GM23248 (cell line): Measurements from ENCODE around the gene SCGN. TPM values are rescaled to one million over a fixed set of nuclear protein-coding genes. Genes with fewer than 3 reads are reported as not detected.

Experiments
- DNase-seq: peaks from one replicate; pipeline ENCODE4 v3.0.0-alpha.2; 2015
- H2AFZ ChIP-seq: fragments of 200-600 bp; sonication (generic); 2 replicates; pipeline ENCODE4 v1.6.1; 2016; ENCODE audit warnings: antibody characterized with exemption
- H3F3A ChIP-seq: fragments of 200-600 bp; sonication (generic); 2 replicates; pipeline ENCODE4 v1.6.1; 2016; ENCODE audit warnings: mild to moderate bottlenecking, antibody characterized with exemption, mixed run types; ENCODE audit not compliant: insufficient read depth
- H3K27ac ChIP-seq: fragments of 200-600 bp; sonication (generic); 2 replicates; pipeline ENCODE4 v1.5.1; 2016; ENCODE audit warnings: mild to moderate bottlenecking
- H3K27me3 ChIP-seq: fragments of 200-600 bp; sonication (generic); replicated peaks from 2 replicates; pipeline ENCODE4 v1.6.1; 2016; ENCODE audit warnings: mild to moderate bottlenecking; ENCODE audit not compliant: insufficient read depth
- H3K36me3 ChIP-seq: fragments of 200-600 bp; sonication (generic); 2 replicates; pipeline ENCODE4 v1.6.1; 2016; ENCODE audit warnings: low read depth, mild to moderate bottlenecking
- H3K4me1 ChIP-seq: fragments of 200-600 bp; sonication (generic); 2 replicates; pipeline ENCODE4 v1.6.1; 2016; ENCODE audit warnings: mild to moderate bottlenecking; ENCODE audit not compliant: insufficient read depth
- H3K4me2 ChIP-seq: fragments of 200-600 bp; sonication (generic); one replicate; pipeline ENCODE4 v1.6.1; 2016; ENCODE audit warnings: mild to moderate bottlenecking; ENCODE audit not compliant: unreplicated experiment
- H3K4me3 ChIP-seq: fragments of 200-600 bp; sonication (generic); 2 replicates; pipeline ENCODE4 v1.5.1; 2016; ENCODE audit warnings: mild to moderate bottlenecking
- H3K79me2 ChIP-seq: fragments of 200-600 bp; sonication (generic); 2 replicates; pipeline ENCODE4 v1.6.1; 2016; ENCODE audit warnings: mild to moderate bottlenecking; ENCODE audit not compliant: insufficient read depth
- H3K9ac ChIP-seq: fragments of 200-600 bp; sonication (generic); 2 replicates; pipeline ENCODE4 v1.6.1; 2016; ENCODE audit warnings: mild to moderate bottlenecking
- H3K9me2 ChIP-seq: fragments of 200-600 bp; sonication (generic); 2 replicates; pipeline ENCODE4 v1.6.1; 2016; ENCODE audit warnings: mixed run types, mild to moderate bottlenecking, moderate library complexity; ENCODE audit not compliant: insufficient read depth
- H3K9me3 ChIP-seq: fragments of 200-600 bp; sonication (generic); one replicate; pipeline ENCODE4 v1.6.1; 2017; ENCODE audit warnings: low read depth
- H4K20me1 ChIP-seq: fragments of 200-600 bp; sonication (generic); 2 replicates; pipeline ENCODE4 v1.6.0; 2016; ENCODE audit not compliant: insufficient read depth
- EZH2 ChIP-seq: fragments of 200-600 bp; sonication (generic); IDR thresholded peaks from 2 replicates; pipeline ENCODE4 v1.6.1; 2018; ENCODE audit warnings: antibody characterized with exemption, mild to moderate bottlenecking; ENCODE audit not compliant: insufficient read depth, poor library complexity, severe bottlenecking
- EZH2phosphoT487 ChIP-seq: fragments of 200-600 bp; sonication (generic); IDR thresholded peaks from 2 replicates; pipeline ENCODE4 v1.6.1; 2018; ENCODE audit warnings: antibody characterized with exemption, moderate library complexity, mild to moderate bottlenecking, low read depth; ENCODE audit not compliant: insufficient read depth
- WGBS, 2 experiments: methylation state at CpG; one replicate each; pipeline ENCODE4 v1.1.6; 2015 to 2017; ENCODE audit warnings: low lambda C conversion rate in 2 of 2, low coverage in 1 of 2; ENCODE audit errors: missing lambda C conversion rate in 2 of 2; 5-methylcytosine and 5-hydroxymethylcytosine counted together
- in situ Hi-C: fragments of 300-500 bp; cut with MboI; formaldehyde crosslinking; loops from 2 replicates; pipeline ENCODE4 v1.15.0; 2020
- polyA plus RNA-seq: library from polyadenylated mRNA; unstranded; fragments of >200 nt; fragmentation: Nextera tagmentation; extraction: Ambion mirVana; gene quantifications from 2 replicates; pipeline ENCODE4 v1.2.1, GENCODE V29; 2016
- total RNA-seq: library from RNA; depleted of rRNA; stranded (reverse); fragments of >200 nt; shearing (Covaris generic); gene quantifications from 2 replicates; pipeline ENCODE4 v1.2.3, GENCODE V29; 2014; rRNA removed

SCGN gene, protein sequence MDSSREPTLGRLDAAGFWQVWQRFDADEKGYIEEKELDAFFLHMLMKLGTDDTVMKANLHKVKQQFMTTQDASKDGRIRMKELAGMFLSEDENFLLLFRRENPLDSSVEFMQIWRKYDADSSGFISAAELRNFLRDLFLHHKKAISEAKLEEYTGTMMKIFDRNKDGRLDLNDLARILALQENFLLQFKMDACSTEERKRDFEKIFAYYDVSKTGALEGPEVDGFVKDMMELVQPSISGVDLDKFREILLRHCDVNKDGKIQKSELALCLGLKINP
- total RNA-seq (not detected in 2 replicates), polyA plus RNA-seq (not detected in 2 replicates)

DNA sequence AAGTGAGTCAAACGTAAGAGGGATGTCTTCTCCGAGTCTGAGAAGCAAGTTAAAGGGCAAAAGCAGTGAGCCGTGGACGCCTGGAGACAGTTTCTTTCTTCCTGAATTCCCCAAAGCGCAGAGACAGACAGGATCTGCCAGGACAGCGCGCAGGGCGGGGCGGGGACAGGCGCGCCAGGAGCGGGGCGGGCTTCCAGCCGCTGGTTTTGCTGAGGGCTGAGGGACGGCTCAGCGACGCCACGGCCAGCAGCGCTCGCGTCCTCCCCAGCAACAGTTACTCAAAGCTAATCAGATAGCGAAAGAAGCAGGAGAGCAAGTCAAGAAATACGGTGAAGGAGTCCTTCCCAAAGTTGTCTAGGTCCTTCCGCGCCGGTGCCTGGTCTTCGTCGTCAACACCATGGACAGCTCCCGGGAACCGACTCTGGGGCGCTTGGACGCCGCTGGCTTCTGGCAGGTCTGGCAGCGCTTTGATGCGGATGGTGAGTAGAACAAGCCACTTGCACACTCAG is at the start of gene SCGN:
TSS of gene SCGN (plus strand) at position 209 of the 509 bp plus-strand sequence. CDS start at position 398, 189 bp downstream.
- Histone ChIP-seq H3K36me3 (no peaks in the 10 kb centered on the region), H3K9me2 (no peaks in the 10 kb centered on the region), H3K9me3 (no peaks in the 10 kb centered on the region), H3K79me2 (no peaks in the 10 kb centered on the region), H3K27me3 (peaks cover 8% of the 10 kb centered on the region; the same call in 1 of the 2 replicates), H3K27ac (no peak within 1 kb of the TSS), H3K4me1 (no peaks in the 10 kb centered on the region), H3K9ac (no peak within 1 kb of the TSS), H3K4me3 (0 out of 2 replicates have a peak within 1 kb of the TSS, but pooled peaks have one; percentile 26), H2AFZ (no peak within 1 kb of the TSS), H3F3A (no peaks in the 10 kb centered on the region), H4K20me1 (no peaks in the 10 kb centered on the region), H3K4me2 (no peak within 1 kb of the TSS)
- DNase-seq, result peak; percentile 75
- TF ChIP-seq EZH2 (no peak), EZH2phosphoT487 (no peak)
- in situ Hi-C loops, result no loop called here
- 4 to 5% methylated on average over 33 to 35 of the region's 35 CpGs for WGBS, 2 experiments

DNA sequence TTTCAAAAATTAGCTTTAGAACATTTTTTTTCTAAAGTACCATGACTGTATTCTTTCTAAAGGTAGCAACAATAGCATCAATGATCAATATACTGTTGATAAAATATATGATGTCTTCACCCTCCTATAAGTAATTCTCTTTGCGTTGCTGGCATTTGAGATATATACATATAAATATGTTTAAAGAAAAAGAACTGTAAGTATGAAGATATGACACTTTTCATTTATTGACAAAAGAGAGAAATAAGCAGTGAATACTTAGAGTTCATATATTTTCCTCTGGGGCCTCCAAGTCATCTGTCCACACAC is 49.4 kb upstream of the SCGN start:
- H4K20me1 ChIP-seq, result no peaks in the 10 kb centered on the region
- in situ Hi-C loops, result loop anchor here (25.0 kb wide), 1 partner anchor 740 kb away; no protein-coding TSS in a partner anchor
- H3K9ac ChIP-seq, result no peak overlapping the region
- H3K27ac ChIP-seq, result no peak overlapping the region
- no peaks in the 10 kb centered on the region for H3K4me1 ChIP-seq
- no peaks in the 10 kb centered on the region for H3K9me2 ChIP-seq
- DNase-seq, result no peak
- H3K9me3 ChIP-seq, result no peaks in the 10 kb centered on the region
- H2AFZ ChIP-seq, result no peak overlapping the region
- no peaks in the 10 kb centered on the region for H3K36me3 ChIP-seq
- no peaks in the 10 kb centered on the region for H3F3A ChIP-seq
- no peak overlapping the region for H3K4me3 ChIP-seq
- WGBS, 2 experiments, result 68 to 72% methylated on average over 1 of the region's 1 CpG
- no peaks in the 10 kb centered on the region for H3K79me2 ChIP-seq
- TF ChIP-seq EZH2phosphoT487 (no peak), EZH2 (no peak)
- H3K27me3 ChIP-seq, result no peaks in the 10 kb centered on the region
- H3K4me2 ChIP-seq, result no peak overlapping the region

DNA sequence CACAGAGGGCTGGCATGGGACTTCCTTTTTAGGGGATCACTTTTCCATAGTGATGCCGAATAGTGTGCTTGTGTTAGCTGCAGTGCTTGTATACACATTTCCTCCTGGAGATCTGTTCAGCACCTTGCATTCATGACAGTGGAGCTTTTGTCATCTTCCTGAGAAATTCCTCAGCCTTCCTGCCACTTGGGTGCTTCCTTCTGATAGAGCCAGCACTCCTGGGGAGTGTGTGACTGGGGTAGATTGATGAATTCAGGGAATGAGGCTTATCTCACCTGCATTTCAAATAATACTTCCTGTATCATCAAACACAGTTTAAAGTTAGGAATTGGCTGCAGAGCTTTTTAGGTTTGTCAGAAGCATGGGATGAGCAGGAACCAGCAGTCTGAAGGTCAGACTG is 48.8 kb upstream of the SCGN start:
- in situ Hi-C loops, result loop anchor here (25.0 kb wide), 1 partner anchor 741 kb away; no protein-coding TSS in a partner anchor
- no peak overlapping the region for H2AFZ ChIP-seq
- H3K79me2 ChIP-seq, result no peaks in the 10 kb centered on the region
- no peak overlapping the region for H3K4me2 ChIP-seq
- H3K27ac ChIP-seq, result no peak overlapping the region
- H3K36me3 ChIP-seq, result no peaks in the 10 kb centered on the region
- DNase-seq, result no peak
- no peaks in the 10 kb centered on the region for H3K4me1 ChIP-seq
- no peaks in the 10 kb centered on the region for H3K9me2 ChIP-seq
- 76 to 94% methylated on average over 1 of the region's 1 CpG for WGBS, 2 experiments
- no peak overlapping the region for H3K4me3 ChIP-seq
- H3K9ac ChIP-seq, result no peak overlapping the region
- H3K9me3 ChIP-seq, result no peaks in the 10 kb centered on the region
- H4K20me1 ChIP-seq, result no peaks in the 10 kb centered on the region
- H3K27me3 ChIP-seq, result no peaks in the 10 kb centered on the region
- no peaks in the 10 kb centered on the region for H3F3A ChIP-seq
- TF ChIP-seq EZH2phosphoT487 (no peak), EZH2 (no peak)

DNA sequence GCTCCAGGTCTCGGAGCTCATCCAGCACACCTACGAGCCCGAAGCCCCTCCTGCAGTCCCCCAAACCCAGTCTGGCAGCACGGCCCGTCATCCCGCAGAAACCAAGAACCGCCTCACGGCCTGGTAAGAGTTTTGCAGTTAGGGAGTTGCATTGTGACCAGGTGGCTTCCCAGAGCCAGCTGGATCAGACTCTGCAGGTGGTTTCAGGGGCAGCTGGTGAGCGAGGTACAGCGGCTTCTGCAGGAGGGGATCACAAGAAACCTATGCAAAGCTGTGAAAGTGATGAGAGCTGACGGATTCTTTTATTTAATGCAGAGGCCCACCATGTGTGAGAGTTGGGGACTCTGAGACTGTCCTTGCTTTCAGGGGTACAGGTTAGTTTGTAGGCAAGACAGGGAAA is 45.9 kb upstream of the SCGN start:
- Histone ChIP-seq H3K27me3 (no peaks in the 10 kb centered on the region), H3K4me3 (no peak overlapping the region), H3K4me2 (no peak overlapping the region), H3K4me1 (no peaks in the 10 kb centered on the region), H3K9ac (no peak overlapping the region), H2AFZ (no peak overlapping the region), H3K36me3 (no peaks in the 10 kb centered on the region), H3K9me3 (no peaks in the 10 kb centered on the region), H3K9me2 (no peaks in the 10 kb centered on the region), H3K79me2 (no peaks in the 10 kb centered on the region), H3K27ac (no peak overlapping the region), H3F3A (no peaks in the 10 kb centered on the region), H4K20me1 (no peaks in the 10 kb centered on the region)
- TF ChIP-seq EZH2phosphoT487 (no peak), EZH2 (no peak)
- WGBS, 2 experiments, result 85 to 91% methylated on average over 11 of the region's 11 CpGs
- in situ Hi-C loops, result loop anchor here (25.0 kb wide), 1 partner anchor 744 kb away; no protein-coding TSS in a partner anchor
- no peak for DNase-seq
